Limb (tissue), 2 donors: ENCODE data around the gene CILP2.

Source experiments
- DNase-seq, 2 donors: peaks; one replicate each; pipeline ENCODE4 v3.0.0-alpha.2; 2016; ENCODE audit errors: extremely low spot score in 2 of 2

The CILP2 gene

GRCh38 chr19:19529783-19530422 is 8.2 kb upstream of the CILP2 start:
- no peak for DNase-seq

GRCh38 chr19:19530423-19530804 is 7.7 kb upstream of the CILP2 start:
- DNase-seq, result peak in 1 of 2 donors; percentile 31

- DNase-seq, result peak in 1 of 2 donors; percentile 28
These were observed 7.2 kb upstream of the CILP2 start for GRCh38 chr19:19530889-19531288.

- DNase-seq, result peak in 1 of 2 donors; percentile 88
These were observed 5.9 kb upstream of the CILP2 start for GRCh38 chr19:19531951-19532805.

- DNase-seq, result peak in 1 of 2 donors; percentile 34
These were observed 5.0 kb upstream of the CILP2 start for GRCh38 chr19:19532806-19533701.

GRCh38 chr19:19533841-19534240 is 4.2 kb upstream of the CILP2 start:
- peak in 1 of 2 donors; percentile 41 for DNase-seq

GRCh38 chr19:19534556-19535265 is 3.4 kb upstream of the CILP2 start:
- DNase-seq, result peak in 1 of 2 donors; percentile 49

- no peak for DNase-seq
These were observed 2.5 kb upstream of the CILP2 start for GRCh38 chr19:19535311-19536191.

GRCh38 chr19:19537075-19538048 is 703 bp upstream of the CILP2 start:
- peak in 1 of 2 donors; percentile 38 for DNase-seq

- DNase-seq, result peak in 1 of 2 donors; percentile 42
These were observed 711 bp downstream of the CILP2 start for GRCh38 chr19:19538785-19539166.

- peak in 1 of 2 donors; percentile 36 for DNase-seq
These were observed 1.6 kb downstream of the CILP2 start for GRCh38 chr19:19539698-19540063.

- DNase-seq, result peak in 1 of 2 donors; percentile 89
These were observed 2.1 kb downstream of the CILP2 start for GRCh38 chr19:19540064-19540714.

GRCh38 chr19:19540715-19541515 is 2.9 kb downstream of the CILP2 start:
- peak in 1 of 2 donors; percentile 77 for DNase-seq

GRCh38 chr19:19541616-19542015 is 3.6 kb downstream of the CILP2 start:
- DNase-seq, result no peak

- no peak for DNase-seq
These were observed 4.4 kb downstream of the CILP2 start for GRCh38 chr19:19542507-19542906.

GRCh38 chr19:19543101-19543500 is 5.0 kb downstream of the CILP2 start:
- peak in 1 of 2 donors; percentile 24 for DNase-seq

GRCh38 chr19:19543640-19544039 is 5.6 kb downstream of the CILP2 start:
- peak in 1 of 2 donors; percentile 26 for DNase-seq
